ENCODE data around the gene ST3GAL5. TPM values are rescaled to one million over a fixed set of nuclear protein-coding genes. Genes with fewer than 3 reads are reported as not detected.

The ST3GAL5 gene
- total RNA-seq, 1 donor, result 17.4 TPM

DNA sequence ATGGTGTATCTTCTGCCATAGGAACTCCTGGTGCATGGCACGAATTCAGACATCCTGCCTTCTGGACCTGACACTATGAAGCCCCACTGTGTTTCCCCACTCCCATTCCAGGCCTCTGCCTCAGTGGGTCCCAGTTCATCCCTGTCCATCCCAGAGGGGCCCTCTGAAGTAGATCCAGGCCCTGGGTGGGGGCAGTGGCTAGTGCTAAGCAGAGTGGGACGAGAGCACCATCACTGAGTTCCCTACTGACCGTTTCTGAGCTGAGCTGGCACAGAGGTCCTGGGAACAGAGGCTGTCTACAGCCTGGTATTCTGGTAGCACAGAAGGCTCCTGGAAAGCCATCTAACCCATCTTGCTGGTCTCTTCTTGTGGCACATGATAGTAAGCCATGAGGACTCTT, 81.0 kb downstream of the ST3GAL5 start:
- H3K27me3 ChIP-seq (ENCODE audit: insufficient read depth, low read length), result no peaks in the 10 kb centered on the region
- DNase-seq (ENCODE audit: insufficient read length, low spot score, missing footprints), result no peak
- no peaks in the 10 kb centered on the region for H3K79me2 ChIP-seq (ENCODE audit: insufficient read depth, low read length)
- no peak overlapping the region for H3K4me2 ChIP-seq (ENCODE audit: insufficient read depth, low read length)
- TF ChIP-seq, protein P1, sequence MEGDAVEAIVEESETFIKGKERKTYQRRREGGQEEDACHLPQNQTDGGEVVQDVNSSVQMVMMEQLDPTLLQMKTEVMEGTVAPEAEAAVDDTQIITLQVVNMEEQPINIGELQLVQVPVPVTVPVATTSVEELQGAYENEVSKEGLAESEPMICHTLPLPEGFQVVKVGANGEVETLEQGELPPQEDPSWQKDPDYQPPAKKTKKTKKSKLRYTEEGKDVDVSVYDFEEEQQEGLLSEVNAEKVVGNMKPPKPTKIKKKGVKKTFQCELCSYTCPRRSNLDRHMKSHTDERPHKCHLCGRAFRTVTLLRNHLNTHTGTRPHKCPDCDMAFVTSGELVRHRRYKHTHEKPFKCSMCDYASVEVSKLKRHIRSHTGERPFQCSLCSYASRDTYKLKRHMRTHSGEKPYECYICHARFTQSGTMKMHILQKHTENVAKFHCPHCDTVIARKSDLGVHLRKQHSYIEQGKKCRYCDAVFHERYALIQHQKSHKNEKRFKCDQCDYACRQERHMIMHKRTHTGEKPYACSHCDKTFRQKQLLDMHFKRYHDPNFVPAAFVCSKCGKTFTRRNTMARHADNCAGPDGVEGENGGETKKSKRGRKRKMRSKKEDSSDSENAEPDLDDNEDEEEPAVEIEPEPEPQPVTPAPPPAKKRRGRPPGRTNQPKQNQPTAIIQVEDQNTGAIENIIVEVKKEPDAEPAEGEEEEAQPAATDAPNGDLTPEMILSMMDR (IDR thresholded peaks at IDR 0.05; ENCODE audit: extremely low read depth, low read depth, low read length), result no peak
- no peaks in the 10 kb centered on the region for H4K20me1 ChIP-seq (ENCODE audit: insufficient read depth, low read length)
- H3K4me1 ChIP-seq (ENCODE audit: insufficient read depth, low read length), result peaks cover 12% of the 10 kb centered on the region
- no peak overlapping the region for H3K27ac ChIP-seq (ENCODE audit: low read depth, low read length)
- H2AFZ ChIP-seq (ENCODE audit: low read length), result no peak overlapping the region
- no peaks in the 10 kb centered on the region for H3K9me3 ChIP-seq (ENCODE audit: low read depth, low read length)
- no peaks in the 10 kb centered on the region for H3K36me3 ChIP-seq (ENCODE audit: insufficient read depth, low read length)
- H3K4me3 ChIP-seq (ENCODE audit: insufficient read depth, low read length), result no peak overlapping the region

GRCh38 chr2:85806358-85807118, 82.3 kb downstream of the ST3GAL5 start:
- Histone ChIP-seq H3K27me3 (ENCODE audit: insufficient read depth, low read length) (no peaks in the 10 kb centered on the region), H2AFZ (ENCODE audit: low read length) (no peak overlapping the region), H3K9me3 (ENCODE audit: low read depth, low read length) (no peaks in the 10 kb centered on the region), H3K27ac (ENCODE audit: low read depth, low read length) (no peak overlapping the region), H3K79me2 (ENCODE audit: insufficient read depth, low read length) (no peaks in the 10 kb centered on the region), H3K4me3 (ENCODE audit: insufficient read depth, low read length) (no peak overlapping the region), H3K4me2 (ENCODE audit: insufficient read depth, low read length) (no peak overlapping the region), H3K36me3 (ENCODE audit: insufficient read depth, low read length) (no peaks in the 10 kb centered on the region), H4K20me1 (ENCODE audit: insufficient read depth, low read length) (no peaks in the 10 kb centered on the region), H3K4me1 (ENCODE audit: insufficient read depth, low read length) (peaks cover 3% of the 10 kb centered on the region)
- no peak for DNase-seq (ENCODE audit: insufficient read length, low spot score, missing footprints)
- TF ChIP-seq, protein P1 (IDR thresholded peaks at IDR 0.05; ENCODE audit: extremely low read depth, low read depth, low read length), result no peak

DNA sequence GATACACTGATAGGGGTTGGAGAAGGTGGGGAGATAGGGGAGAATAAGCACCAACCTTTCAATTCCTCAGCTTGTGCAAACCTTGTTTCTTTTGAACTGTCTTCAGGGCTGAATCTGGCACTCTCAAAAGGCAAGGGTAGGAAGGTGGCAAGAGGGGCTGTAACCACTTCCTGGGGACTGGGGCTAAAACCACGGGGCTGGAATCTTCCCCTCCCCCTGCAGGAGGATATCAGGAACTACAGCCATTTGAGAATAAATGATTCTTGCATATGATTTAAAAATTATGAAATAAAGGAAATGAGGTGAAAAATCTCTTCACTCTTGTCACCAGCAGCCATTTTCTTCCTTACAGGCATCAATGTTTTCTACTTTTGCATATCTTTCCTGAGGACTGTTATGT, 84.2 kb downstream of the ST3GAL5 start:
- H3K4me2 ChIP-seq (ENCODE audit: insufficient read depth, low read length), result no peak overlapping the region
- peak; percentile 82 for DNase-seq (ENCODE audit: insufficient read length, low spot score, missing footprints)
- no peak overlapping the region for H3K27ac ChIP-seq (ENCODE audit: low read depth, low read length)
- H3K27me3 ChIP-seq (ENCODE audit: insufficient read depth, low read length), result no peaks in the 10 kb centered on the region
- H3K36me3 ChIP-seq (ENCODE audit: insufficient read depth, low read length), result no peaks in the 10 kb centered on the region
- H2AFZ ChIP-seq (ENCODE audit: low read length), result no peak overlapping the region
- H3K9me3 ChIP-seq (ENCODE audit: low read depth, low read length), result peaks cover 4% of the 10 kb centered on the region
- TF ChIP-seq, protein P1 (IDR thresholded peaks at IDR 0.05; ENCODE audit: extremely low read depth, low read depth, low read length), result peak; percentile 68
- H3K4me1 ChIP-seq (ENCODE audit: insufficient read depth, low read length), result no peaks in the 10 kb centered on the region
- no peaks in the 10 kb centered on the region for H4K20me1 ChIP-seq (ENCODE audit: insufficient read depth, low read length)
- no peak overlapping the region for H3K4me3 ChIP-seq (ENCODE audit: insufficient read depth, low read length)
- H3K79me2 ChIP-seq (ENCODE audit: insufficient read depth, low read length), result no peaks in the 10 kb centered on the region

DNA sequence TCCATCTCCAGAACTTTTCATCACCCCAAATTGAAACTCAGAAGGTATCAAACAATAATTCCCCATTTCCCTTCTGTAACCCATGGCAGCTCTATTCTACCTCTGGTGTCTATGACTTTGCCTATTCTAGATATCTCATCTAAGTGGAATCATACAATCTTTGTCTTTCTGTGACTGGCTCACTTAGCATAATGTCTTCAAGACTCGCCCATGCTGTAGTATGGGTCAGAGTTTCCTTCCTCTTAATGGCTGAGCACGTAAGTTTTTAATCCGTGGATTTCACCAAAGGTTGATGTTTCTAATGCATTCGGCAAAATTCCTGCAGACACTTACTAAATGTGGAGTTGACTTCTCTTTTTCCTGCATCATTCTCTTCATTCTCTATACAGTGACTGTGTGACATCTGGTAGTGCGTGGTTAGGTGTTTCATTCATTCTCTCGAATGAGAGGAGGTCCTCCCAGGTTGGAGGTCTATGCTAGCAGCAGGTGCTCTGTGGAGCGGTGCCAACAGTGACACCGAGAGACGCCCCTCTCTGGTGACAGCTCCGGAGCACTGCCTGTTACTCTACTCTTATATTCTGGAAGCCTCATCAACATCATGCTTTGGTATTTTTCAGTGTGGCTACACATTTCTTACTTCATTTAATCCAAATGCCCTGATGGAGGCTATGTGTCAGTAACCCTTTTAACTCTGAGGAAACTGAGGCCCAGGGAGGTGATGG, 84.9 kb downstream of the ST3GAL5 start:
- no peaks in the 10 kb centered on the region for H3K36me3 ChIP-seq (ENCODE audit: insufficient read depth, low read length)
- H3K79me2 ChIP-seq (ENCODE audit: insufficient read depth, low read length), result no peaks in the 10 kb centered on the region
- H3K27me3 ChIP-seq (ENCODE audit: insufficient read depth, low read length), result no peaks in the 10 kb centered on the region
- H2AFZ ChIP-seq (ENCODE audit: low read length), result no peak overlapping the region
- DNase-seq (ENCODE audit: insufficient read length, low spot score, missing footprints), result no peak
- H3K4me1 ChIP-seq (ENCODE audit: insufficient read depth, low read length), result no peaks in the 10 kb centered on the region
- no peak overlapping the region for H3K27ac ChIP-seq (ENCODE audit: low read depth, low read length)
- no peak overlapping the region for H3K4me2 ChIP-seq (ENCODE audit: insufficient read depth, low read length)
- H4K20me1 ChIP-seq (ENCODE audit: insufficient read depth, low read length), result no peaks in the 10 kb centered on the region
- TF ChIP-seq, protein P1 (IDR thresholded peaks at IDR 0.05; ENCODE audit: extremely low read depth, low read depth, low read length), result no peak
- H3K4me3 ChIP-seq (ENCODE audit: insufficient read depth, low read length), result no peak overlapping the region
- H3K9me3 ChIP-seq (ENCODE audit: low read depth, low read length), result peaks cover 4% of the 10 kb centered on the region
